ENCODE results near the gene AMZ1.

AMZ1 gene

DNA sequence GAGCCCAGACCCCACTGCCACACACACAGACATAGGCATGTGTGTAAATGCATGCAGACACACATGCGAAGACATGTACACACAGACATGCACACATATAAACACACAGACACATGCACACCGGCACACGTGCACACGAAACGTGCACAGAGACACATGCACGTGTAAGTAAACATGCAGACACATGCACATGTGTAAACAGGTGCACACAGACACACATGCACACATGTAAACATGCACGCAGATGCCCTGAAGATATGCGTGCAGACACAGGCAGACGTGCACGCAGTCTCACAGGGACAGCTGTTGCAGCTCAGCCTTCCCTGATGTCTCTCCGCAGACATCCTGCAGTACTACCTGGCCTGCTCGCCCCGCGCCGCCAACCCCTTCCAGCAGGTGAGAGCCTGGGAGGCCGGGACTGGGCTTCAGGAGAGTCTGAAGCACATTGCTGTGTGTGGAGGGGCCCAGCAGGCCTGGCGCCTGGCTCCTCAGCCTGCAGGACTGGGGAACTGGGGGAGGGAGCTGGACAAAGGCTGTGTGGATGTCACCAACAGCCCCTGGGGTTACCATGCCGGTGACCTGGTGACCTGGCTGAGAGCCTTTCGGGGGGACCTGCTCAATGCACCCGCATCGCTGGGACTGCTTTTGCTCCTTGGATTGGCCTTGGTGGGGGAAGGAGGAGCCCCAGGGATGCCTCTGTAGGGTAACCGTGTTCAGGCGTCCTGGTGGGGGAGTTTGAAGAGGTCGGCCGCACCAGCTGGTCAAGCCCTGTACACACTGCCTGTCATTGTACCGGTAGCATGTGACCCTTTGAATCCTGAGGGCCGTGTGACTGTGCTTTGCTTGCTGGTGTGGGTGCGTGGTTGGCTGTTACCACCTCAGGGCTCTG is 35.9 kb upstream of the AMZ1 start:
- no peak for DNase-seq

DNA sequence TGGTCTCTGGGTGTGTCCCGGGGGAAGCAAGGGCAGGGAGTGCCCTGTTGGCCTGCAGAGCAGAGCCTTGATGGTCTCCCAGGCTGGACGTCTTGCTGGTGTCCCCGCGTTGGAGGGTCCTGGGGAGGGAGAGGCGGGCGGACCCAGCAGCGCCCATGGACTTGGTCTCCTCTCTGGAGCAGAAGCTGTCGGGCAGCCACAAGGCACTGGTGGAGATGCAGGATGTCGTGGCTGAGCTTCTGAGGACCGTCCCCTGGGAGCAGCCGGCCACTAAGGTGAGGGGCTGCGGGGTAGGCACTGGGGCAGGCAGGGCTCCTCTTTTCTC is 35.3 kb upstream of the AMZ1 start:
- no peak for DNase-seq

- DNase-seq, result no peak
These were observed 33.9 kb upstream of the AMZ1 start for GRCh38 chr7:2654059-2654458.

- DNase-seq, result no peak
These were observed 32.0 kb upstream of the AMZ1 start for GRCh38 chr7:2655870-2656614.

DNA sequence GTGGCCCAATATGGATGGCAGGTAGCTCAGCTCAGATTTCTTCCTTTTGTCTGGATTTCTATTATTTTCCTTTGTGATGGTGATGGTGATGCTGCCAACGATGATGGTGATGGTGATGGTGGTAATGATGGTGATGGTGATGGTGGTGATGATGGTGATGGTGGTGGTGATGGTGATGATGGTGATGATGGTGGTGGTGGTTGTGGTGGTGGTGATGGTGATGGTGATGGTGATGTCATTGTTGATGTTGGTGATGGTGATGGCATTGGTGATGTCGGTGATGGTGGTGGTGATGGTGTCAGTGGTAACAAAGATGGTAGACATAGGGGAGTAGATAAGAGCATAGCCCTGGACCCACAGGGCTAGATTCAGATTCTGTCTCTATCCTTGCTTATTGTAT is 30.8 kb upstream of the AMZ1 start:
- no peak for DNase-seq

GRCh38 chr7:2657920-2658671 is 29.9 kb upstream of the AMZ1 start:
- no peak for DNase-seq

DNA sequence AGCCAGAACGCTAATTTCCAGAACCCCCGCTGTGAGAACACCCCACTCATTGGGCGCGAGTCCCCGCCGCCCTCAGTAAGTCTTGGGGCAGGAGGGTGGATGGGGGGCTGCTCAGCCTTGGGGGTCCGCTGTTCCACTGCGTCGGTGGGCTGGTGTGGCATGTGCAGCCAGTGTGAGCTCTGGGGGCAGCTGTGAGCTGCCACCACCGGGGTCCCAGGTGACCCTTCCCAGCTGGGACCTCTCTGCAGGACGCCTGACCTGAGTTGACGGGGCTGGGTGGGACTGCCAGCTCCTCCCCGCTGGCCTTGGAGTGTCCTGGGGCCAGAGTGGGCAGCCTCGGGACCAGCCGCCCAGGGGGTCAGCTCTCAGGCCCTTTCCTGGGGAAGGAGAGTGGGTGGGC is 29.1 kb upstream of the AMZ1 start:
- no peak for DNase-seq

GRCh38 chr7:2659556-2660358 is 28.2 kb upstream of the AMZ1 start:
- DNase-seq, result no peak

DNA sequence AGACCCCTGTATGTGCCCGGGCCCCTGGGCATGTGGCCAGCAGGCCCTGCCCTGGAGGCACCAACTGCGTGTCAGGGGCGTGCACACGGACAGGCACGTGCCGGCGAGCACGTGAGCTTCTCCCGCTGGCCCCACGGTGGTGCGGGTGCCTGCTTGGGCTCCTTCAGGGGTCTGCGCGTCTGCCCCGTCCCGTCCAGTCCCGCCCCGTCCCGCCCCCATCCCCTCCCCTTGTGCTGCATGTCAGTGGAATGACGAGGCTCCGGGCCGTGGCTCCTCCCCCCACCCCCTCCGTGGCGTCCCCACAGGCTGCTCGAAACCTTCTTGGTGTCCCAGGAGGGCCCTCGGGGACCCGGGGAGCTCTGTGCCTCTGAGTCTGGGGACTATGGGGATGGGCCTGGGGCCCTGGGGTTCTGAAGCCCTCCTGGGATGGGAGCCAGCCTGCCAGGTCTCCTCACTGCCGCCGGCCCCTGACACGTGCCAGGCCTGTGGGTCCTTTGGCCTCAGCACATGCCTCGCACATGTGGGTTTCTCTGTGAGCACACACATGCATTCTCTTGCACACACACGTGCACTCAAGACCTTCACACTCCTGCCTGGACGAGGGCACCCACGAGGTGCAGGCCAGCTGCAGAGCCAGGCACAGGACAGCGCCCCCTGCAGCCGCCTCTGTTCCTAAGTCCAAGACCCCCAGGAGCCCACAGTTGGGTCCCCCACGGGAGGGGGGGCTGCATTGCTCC is 27.5 kb upstream of the AMZ1 start:
- DNase-seq, result no peak

GRCh38 chr7:2661096-2661449 is 26.9 kb upstream of the AMZ1 start:
- DNase-seq, result no peak

DNA sequence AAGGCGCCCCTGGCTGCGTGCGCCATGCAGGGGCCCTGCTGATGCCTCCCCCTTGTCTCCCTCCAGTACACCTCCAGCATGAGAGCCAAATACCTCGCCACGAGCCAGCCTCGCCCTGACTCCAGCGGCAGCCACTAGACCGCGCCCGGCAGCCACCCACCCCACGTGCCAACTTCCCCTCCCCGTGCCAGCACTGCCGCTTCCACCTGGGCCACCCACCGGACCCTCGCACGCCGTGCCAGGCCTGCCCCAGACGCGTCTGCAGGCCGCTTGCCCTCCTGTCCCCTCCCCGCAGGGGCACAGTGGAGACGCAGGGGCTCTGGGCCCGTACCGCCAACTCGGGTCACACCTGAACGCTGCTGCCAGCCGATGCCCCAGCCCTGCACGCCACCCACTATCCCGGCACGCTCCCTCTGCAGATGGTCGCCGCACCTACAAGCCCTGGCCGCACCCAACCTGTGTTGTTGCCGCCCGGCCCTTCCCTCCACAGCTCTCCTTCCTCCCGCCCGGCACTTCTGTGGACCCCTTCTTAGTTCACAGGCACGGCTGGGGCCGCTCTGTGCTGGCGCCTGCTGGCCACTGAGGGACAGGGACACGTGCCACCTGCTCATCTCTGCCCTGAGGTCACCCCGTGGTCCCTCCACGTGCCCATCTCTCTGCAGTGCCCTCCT is 26.3 kb upstream of the AMZ1 start:
- DNase-seq, result no peak

DNA sequence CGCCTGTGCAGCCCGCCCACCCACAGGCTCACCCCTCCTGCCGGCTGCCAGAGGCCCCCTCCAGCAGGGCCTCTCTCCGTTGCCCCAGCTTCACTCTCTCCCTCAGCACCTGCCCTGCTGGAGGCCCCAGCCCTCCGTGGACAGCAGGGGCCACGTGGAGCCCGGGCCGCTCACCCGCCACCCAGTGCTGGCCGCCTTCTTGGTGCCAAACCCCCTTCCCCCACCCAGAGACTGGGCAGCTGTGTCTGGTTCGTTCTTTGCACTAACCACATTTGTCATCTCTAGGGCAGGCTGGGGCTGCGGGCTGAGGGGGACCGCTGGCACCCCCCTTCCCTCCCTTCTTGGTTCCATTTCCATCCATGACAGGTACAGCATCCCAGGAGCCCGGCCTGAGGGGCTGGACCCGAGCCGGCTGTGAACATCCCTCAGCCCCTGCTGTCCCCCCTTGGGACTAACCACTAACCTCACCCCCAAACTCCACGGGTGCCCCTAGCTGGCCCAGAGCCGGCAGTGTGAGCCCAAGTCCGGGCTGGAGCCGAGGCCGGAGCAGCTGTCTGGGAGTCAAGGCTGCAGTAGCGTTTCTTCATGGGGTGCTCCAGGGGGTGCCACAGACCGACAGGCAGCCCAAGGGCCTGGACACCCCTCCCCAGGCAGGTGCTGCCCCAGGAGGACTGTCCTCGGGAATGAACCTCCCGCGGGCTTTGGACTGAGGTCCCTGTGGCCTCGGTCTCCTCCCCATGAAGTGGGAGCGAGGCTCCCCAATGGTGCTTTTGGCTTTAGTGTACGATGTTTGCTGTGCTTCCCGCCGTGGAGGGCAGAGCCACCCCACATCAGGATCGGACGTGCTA is 25.5 kb upstream of the AMZ1 start:
- no peak for DNase-seq

GRCh38 chr7:2663121-2663886 is 24.7 kb upstream of the AMZ1 start:
- DNase-seq, result no peak

- no peak for DNase-seq
These were observed 24.0 kb upstream of the AMZ1 start for GRCh38 chr7:2663960-2664359.

DNA sequence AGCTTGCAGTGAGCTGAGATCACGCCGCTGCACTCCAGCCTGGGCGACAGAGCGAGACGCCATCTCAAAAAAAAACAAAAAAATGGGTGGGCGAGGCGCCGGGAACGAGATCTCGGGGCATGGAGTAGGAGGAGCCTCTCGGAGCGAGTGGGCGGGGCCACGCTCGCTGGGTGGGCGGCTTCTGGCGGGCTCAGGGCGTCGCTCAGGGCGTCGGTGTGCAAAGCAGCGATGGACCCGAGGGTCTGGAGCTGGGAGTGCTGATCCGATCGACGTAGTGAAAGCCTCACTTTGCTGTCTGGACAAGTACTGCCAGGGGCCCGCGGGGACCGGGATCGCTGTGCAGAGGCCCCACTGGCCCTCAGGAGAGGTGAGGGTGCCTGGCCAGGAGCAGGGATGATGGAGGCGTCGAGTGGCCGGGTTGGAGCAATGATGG is 22.6 kb upstream of the AMZ1 start:
- no peak for DNase-seq

DNA sequence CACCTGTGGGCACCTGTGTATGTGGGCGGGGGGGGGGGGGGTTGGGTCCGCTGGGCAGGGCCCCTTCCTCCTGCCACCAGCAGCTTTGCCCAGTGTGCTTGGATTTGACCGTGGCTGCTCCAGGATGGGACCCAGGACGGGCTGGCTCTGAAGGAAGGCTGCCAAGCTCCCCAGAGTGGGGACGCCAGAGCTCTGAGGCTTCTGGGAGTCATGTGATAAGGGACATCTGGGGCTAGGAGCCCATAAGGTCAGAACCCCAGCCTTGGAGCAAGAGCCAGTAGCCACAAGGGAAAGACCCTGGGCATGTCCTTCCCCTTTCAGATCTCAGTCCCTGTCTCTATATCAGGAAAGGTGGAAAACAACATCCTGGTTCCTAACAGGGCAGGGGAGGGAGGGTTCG is 21.8 kb upstream of the AMZ1 start:
- no peak for DNase-seq

DNA sequence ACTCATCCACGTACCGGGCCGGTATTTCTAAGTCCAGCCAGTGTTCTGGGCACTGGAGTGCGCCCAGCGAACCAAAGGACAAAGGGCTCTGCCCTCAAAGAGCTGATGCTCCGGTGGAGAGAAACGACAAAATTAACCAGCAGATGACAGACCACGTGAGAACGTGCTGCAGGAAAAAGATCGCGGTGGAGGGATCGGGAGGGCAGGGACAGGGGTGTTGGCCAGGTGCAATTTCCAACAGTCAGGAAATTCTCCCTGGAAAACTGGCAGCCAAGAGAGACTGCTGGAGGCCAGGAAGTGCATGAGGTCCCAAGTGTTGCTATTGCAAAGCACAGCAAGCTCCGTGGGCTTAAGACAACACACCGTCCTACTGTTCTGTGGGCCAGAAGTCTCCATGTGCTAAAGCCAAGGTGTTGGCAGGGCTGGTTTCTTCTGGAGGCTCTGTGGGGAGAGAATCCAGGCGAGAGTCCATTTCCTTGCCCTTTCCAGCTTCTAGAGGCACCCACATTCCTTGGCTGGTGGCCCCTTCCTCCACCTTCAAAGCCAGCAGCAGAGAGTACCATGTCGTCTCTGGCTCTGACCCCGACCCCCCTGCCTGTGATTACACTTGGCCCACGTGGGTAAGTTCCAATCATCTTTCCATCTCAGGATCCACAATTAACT is 21.3 kb upstream of the AMZ1 start:
- DNase-seq, result no peak

GRCh38 chr7:2667843-2668242 is 20.2 kb upstream of the AMZ1 start:
- DNase-seq, result no peak

GRCh38 chr7:2668401-2668800 is 19.6 kb upstream of the AMZ1 start:
- DNase-seq, result no peak
